Measurements from ENCODE around the gene FNDC8.
"Not testable (repeated sequence)": the region's sequence is repeated elsewhere in the genome, so short reads cannot be mapped to it uniquely, and the experiment has no call there.

Gene FNDC8

DNA sequence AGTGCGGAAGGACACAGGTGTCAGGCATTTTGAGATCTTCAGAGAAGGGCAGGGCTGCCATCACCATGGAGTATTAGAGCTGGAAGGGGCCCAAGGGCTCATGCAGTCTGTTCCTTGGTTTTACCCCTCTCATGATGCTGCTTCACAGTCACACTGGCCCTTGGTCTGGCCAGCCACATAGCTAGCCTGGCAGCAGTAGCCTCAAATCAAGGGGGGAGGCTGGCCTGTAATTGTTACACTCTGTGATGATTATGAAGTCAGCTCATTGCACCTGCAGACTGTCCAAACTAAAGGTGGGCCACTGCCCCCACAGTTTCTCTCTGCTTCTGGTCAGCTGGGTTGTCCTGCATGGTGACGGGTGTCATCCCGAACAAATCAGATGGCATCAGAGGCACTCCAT lies at the start of gene FNDC8:
TSS of gene FNDC8 (plus strand) at position 301 of the 400 bp plus-strand sequence. CDS start at position 380, 79 bp downstream.
- no peak for DNase-seq

GRCh38 chr17:35073183-35073790 lies 48.1 kb upstream of the FNDC8 start:
- DNase-seq: no peak

DNA sequence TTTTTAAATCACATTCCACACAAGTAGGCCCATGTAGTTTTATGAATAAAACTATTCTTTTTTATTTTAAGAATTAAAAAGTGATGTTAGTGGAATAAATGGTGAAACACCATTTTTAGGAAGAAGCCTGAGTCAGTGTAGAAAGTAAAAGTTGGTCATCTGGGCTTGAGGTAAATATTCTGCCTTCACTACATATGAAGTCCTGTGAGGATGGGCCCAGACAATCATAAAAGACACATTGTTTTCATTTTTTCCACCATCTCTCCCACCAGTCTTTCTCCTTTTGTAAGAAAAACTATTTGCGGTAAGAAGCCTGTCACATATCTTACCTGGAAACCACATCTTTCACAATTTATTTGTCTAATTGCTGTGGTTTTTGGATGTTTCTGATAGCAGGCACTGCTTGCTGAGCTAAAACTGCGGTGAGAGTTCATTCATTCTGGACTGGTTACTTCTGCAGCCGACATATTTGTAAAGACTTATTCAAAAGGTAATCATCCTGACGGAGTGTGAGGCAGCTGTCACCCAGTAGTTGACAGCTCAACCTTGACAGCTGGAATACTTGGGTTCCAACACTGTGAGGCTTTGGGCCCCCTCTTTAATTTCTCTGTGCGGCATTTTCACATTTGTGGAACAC lies 47.3 kb upstream of the FNDC8 start:
- no peak for DNase-seq

DNA sequence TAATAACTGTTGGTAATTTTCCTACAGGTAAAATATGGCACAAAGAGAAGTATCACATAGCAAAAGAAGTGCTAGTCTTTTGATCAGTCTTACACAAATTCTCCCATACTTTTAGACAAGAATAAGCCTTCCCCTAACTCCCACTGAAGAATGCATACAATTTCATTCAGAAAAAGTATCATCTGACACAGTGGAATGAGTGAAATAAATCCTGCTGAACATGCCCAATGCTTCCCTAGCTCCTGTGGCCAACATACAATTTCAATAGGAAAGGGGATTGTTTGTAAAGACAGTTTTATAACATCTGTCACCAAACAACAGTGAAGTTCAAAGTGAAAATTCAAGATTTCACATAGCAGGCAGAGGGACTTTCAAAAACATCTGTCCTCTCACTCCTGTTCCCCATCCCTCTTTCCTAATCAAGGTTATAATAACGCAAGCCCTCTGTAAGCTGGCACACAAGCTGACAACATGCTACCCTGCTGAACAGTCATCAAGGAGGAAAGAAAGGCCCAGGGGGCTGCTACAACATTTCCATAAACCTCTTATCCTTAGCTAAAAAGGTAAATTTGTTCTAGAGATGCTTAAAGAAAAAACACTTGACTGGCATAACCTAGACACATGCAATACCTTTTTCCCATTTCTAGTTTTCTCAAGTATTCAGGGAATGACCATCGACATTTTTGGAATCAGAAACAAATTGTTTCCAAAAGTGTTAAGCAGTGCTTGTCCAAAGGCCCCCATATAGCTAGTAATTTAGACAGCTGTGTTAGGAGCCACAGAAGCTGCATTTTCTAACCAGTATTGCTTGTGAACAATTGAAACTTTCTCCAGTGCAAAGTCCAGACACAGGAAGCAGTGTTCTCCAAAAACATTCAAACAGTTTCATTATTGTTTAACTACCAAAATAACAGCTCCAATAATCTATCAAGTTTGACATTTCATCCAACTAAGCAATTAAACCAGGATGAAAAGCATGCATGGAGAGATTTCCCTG lies 46.4 kb upstream of the FNDC8 start:
- no peak for DNase-seq

DNA sequence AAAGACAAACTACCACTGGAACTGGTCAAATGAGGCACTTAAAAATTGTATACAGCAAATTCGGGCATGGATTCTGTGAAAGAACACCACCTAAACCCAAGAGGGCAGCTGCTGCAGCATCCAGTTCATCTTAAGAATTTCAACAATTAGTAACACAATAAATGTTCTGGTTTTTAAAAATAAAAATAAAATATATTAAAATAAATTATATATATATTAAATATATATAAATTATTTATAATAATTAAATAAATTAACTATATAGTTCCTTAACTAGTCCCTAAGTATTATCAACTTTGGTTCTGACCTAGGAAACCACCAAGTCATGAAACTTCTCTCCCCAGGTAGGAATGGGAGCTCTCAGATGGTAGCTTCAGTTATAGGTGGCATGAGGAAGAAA lies 44.5 kb upstream of the FNDC8 start:
- DNase-seq: no peak

DNA sequence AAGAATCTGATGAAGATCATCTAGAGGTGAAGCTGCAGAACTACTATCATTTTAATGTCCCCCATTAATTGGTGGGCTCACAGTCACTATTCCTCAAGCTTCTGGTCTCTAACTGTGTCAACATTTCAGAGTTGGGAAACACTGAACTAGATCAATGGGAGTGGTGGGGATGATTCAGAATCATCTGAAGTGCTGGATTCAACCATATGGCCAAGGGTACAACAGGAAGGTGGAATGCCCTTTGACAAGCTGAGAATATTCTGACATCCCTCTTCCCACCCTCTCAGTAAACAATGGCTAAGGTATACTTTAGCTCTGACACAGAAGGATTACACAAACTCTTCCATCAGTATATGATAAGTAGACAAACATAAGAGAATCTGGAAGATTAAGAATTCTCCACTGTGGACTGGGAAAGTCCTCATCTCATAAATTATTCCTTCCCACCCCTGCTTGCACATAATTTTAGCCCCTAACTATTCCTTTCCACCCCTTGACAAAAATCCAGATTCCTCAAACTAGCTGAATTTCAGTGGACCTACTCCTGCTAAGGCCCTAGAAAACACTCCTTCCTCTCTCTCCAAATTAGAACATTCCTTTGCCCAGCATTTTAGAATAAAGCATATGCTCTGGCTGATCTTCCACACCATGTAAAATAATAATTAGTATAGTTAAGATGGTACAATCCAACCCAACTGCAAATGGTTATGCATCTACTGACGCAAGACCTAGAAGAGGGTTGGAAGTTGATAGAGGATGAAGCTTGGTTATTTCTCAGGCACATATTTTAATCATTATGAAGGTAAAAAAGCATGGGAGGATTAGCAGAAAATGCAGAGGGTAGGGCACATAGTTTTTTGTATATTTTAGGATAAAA lies 41.6 kb upstream of the FNDC8 start:
- no peak for DNase-seq

GRCh38 chr17:35080536-35080935 lies 40.9 kb upstream of the FNDC8 start:
- no peak for DNase-seq

GRCh38 chr17:35081638-35082037 lies 39.8 kb upstream of the FNDC8 start:
- DNase-seq: no peak

GRCh38 chr17:35082073-35082657 lies 39.2 kb upstream of the FNDC8 start:
- DNase-seq: no peak

DNA sequence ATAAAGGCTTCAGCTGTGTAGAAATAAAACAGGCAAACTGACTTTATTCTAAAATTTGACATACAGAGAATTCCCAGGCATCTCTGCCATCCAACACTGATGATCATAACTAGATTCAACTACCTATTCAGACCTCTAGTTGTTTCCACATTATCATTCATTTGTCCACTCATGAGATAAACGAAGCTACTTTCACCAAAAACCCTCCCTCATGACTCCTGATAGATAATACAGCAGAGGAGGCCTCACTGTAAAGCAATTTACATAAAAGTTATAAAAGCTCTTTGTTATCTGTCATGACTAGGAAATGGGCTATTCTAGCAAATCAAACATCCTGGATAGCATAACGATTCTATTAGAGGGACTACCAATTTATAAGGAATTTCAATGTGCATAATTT lies 38.3 kb upstream of the FNDC8 start:
- no peak for DNase-seq

DNA sequence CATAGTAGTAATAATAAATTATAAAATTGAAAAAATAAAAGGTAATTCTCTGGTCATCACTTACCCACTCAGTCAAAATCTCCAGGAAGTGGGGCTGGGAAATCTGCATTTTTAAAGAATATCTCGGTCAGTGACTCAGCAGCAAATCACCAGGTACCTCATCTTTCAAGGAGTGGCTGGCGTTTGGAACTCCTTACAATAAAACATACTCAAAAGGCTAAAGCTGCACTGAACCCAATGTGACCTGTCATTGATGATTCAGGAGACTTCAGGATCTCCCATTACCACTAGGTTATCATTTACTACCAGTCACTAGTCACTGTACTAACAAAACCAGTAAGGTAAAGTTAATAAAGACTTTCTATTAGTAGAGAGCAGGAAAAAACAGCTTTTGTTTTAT lies 36.4 kb upstream of the FNDC8 start:
- DNase-seq: no peak

- DNase-seq: no peak
These were observed 35.3 kb upstream of the FNDC8 start for GRCh38 chr17:35086164-35086563.

- DNase-seq: no peak
These were observed 34.4 kb upstream of the FNDC8 start for GRCh38 chr17:35086931-35087573.

- peak; percentile 36 for DNase-seq
These were observed 33.6 kb upstream of the FNDC8 start for GRCh38 chr17:35087731-35088355.

GRCh38 chr17:35088356-35088880 lies 33.0 kb upstream of the FNDC8 start:
- peak; percentile 42 for DNase-seq

- peak; percentile 92 for DNase-seq
These were observed 32.4 kb upstream of the FNDC8 start for GRCh38 chr17:35088881-35089585.

GRCh38 chr17:35089586-35090296 lies 31.7 kb upstream of the FNDC8 start:
- DNase-seq: peak; percentile 63

DNA sequence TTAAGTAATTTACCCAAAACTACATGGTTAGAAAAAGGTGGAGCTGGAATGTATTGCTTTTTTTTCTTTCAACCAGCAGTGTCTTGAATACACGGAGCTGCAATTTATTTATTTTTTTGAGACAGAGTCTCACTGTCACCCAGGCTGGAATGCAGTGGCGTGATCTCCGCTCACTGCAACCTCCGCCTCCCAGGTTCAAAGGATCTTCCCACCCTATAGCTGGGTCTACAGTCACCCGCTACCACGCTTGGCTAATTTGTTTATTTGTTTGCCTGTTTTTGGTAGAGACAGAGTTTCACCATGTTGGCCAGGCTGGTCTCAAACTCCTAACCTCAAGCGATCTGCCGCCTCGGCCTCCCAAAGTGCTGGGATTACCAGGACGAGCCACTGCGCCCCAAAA lies 30.7 kb upstream of the FNDC8 start:
- DNase-seq: not testable (repeated sequence)

DNA sequence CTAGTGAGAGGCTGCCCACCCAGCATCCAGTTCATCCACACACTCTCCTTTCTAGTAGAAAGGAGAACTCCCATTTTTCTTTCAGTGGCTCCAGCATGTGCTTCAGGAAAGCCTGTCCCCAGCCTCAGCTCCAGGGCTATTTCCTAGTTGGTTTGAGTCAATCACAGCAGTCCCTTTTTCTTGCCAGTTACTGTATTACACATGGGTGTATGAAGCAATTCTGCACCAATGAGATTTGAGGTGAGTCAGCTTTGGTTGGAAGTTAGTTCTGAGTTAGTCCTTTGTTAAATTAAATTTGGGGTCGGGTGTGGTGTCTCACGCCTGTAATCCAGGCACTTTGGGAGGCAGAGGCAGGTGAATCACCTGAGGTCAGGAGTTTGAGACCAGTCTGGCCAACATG lies 26.5 kb upstream of the FNDC8 start:
- DNase-seq: no peak

GRCh38 chr17:35095741-35096140 lies 25.7 kb upstream of the FNDC8 start:
- DNase-seq: no peak
